Epithelial cell of proximal tubule (primary cell): ENCODE measurements around the gene OR10V1. TPM values are rescaled to one million over a fixed set of nuclear protein-coding genes. Genes with fewer than 3 reads are reported as not detected.

Source experiments
- DNase-seq: peaks from one replicate; pipeline ENCODE4 v3.0.0-alpha.2; 2011; ENCODE audit warnings: low read depth
- H3K4me3 ChIP-seq: 2 replicates; pipeline ENCODE4 v1.5.1; 2011; ENCODE audit warnings: low read depth, mild to moderate bottlenecking, low read length
- total RNA-seq: library from RNA; depleted of rRNA; stranded (reverse); fragments of >200 nt; gene quantifications from 2 replicates; pipeline ENCODE4 v1.2.3, GENCODE V29; 2015
- TF ChIP-seq, protein P1 (sequence below): conservative IDR thresholded peaks from 2 replicates; pipeline ENCODE4 v1.5.1; 2012; ENCODE audit warnings: low read depth, mild to moderate bottlenecking, low read length

Gene OR10V1
- total RNA-seq, 1 donor from 2014 or later, result not detected

DNA sequence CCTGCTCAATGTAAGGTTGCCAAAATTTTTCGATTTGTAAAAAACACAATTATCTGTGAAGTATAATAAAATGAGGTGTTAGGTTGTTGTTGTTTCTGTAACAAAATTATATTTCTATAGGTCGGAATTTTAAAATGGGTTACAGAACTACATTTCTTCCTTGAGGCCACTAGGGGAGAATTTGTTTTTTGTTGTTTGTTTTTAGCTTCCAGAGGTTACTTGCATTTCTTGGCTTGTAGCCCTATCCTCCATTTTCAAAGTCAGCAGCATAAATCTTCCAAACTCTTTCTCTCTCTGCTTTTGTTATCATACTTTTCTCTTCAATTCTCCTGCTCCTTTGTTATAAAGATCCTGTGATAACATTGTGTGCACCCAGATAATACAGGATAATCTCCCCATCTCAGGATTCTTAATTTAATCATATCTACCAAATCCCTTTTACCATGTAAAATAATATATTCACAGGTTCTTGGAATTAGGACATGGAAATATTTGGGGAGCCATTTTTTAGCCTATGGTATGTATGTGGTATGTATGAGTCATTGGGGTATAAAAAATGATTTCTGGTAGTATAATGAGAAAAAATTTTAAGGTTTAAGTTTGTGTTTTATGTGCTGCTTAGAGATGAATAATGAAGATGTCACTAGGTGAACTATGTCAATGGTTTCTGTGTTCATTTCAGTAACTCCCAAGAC, 35.4 kb downstream of the OR10V1 start:
- no peak overlapping the region for H3K4me3 ChIP-seq
- TF ChIP-seq, protein P1, sequence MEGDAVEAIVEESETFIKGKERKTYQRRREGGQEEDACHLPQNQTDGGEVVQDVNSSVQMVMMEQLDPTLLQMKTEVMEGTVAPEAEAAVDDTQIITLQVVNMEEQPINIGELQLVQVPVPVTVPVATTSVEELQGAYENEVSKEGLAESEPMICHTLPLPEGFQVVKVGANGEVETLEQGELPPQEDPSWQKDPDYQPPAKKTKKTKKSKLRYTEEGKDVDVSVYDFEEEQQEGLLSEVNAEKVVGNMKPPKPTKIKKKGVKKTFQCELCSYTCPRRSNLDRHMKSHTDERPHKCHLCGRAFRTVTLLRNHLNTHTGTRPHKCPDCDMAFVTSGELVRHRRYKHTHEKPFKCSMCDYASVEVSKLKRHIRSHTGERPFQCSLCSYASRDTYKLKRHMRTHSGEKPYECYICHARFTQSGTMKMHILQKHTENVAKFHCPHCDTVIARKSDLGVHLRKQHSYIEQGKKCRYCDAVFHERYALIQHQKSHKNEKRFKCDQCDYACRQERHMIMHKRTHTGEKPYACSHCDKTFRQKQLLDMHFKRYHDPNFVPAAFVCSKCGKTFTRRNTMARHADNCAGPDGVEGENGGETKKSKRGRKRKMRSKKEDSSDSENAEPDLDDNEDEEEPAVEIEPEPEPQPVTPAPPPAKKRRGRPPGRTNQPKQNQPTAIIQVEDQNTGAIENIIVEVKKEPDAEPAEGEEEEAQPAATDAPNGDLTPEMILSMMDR, result no peak
- no peak for DNase-seq

GRCh38 chr11:59676205-59676604, 37.4 kb downstream of the OR10V1 start:
- DNase-seq, result no peak
- TF ChIP-seq, protein P1, result no peak
- no peak overlapping the region for H3K4me3 ChIP-seq

DNA sequence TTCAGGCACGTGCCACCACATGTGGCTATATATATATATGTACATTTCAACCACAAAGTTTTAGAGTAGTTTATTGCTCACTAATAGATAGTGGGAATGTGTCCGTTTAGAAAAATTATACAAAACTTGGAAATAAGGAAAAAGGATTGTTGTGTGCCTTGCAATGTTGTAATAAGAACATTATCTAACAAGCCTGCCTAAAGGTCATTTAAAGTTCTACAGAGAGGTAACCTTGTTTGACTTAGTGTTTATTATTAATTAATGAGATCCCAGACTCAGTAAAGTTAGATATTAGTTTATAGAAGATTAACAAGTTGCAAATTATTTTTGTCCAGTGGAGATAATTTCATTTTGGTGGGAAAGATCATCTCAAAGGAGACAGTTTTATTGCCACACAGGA, 39.4 kb downstream of the OR10V1 start:
- DNase-seq, result no peak
- no peak overlapping the region for H3K4me3 ChIP-seq
- TF ChIP-seq, protein P1, result no peak

DNA sequence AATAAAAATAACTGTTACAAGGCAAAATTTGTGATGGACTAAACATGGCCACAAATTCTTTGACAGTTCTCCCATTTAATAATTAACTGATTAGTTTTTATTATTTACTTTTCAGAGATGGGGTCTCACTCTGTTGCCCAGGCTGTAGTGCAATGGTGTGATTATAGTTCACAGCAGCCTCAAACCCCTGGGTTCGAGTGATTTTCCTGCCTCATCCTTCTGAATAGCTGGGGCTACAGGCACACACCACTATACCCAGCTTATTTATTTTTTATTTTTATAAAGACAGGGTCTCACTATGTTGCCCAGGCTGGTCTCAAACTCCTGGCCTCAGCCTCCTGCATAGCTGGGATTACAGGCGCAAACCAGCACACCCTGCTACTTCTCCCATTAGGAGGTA, 40.4 kb downstream of the OR10V1 start:
- TF ChIP-seq, protein P1, result no peak
- no peak for DNase-seq
- no peak overlapping the region for H3K4me3 ChIP-seq

- H3K4me3 ChIP-seq, result no peak overlapping the region
- DNase-seq, result no peak
- TF ChIP-seq, protein P1, result no peak
Measured at GRCh38 chr11:59671471-59671870, 42.2 kb downstream of the OR10V1 start.

DNA sequence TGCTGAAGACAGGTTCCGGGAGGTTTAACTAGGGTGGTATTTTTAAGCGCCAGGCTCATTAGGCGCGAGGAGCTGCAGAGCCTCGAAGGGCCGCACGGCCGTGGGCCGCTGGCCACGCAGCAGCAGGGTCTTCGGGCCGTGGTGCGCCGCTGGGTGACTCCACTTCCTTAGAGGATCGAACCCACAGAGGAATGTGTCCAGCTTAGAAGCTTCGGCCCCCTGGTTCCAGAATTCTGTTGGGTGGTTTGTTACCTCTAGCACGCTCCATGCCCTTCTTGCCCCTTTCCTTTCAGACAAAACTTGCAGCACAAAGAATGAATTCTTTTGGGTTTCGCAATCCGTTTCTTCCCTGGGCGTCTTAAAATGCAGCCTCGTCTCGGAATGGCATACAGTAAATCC, 44.0 kb downstream of the OR10V1 start:
- no peak for DNase-seq
- H3K4me3 ChIP-seq, result peak overlapping the region; percentile 87
- TF ChIP-seq, protein P1, result no peak
